OCI-LY3 (cell line): Measurements from ENCODE around the gene SMIM32.

Experiments
- EZH2phosphoT487 ChIP-seq: fragments of 200-600 bp; shearing (Covaris generic); IDR thresholded peaks from 2 replicates; pipeline ENCODE4 v1.6.1; 2018; ENCODE audit warnings: antibody characterized with exemption, mixed run types, low read depth
- TF ChIP-seq, protein P1 (sequence below): fragments of 200-600, 300-600 bp; sonication (generic); IDR thresholded peaks from 2 replicates; pipeline ENCODE4 v1.5.1; 2014; ENCODE audit warnings: antibody characterized with exemption, low read length, low read depth

- TF ChIP-seq, protein P1, sequence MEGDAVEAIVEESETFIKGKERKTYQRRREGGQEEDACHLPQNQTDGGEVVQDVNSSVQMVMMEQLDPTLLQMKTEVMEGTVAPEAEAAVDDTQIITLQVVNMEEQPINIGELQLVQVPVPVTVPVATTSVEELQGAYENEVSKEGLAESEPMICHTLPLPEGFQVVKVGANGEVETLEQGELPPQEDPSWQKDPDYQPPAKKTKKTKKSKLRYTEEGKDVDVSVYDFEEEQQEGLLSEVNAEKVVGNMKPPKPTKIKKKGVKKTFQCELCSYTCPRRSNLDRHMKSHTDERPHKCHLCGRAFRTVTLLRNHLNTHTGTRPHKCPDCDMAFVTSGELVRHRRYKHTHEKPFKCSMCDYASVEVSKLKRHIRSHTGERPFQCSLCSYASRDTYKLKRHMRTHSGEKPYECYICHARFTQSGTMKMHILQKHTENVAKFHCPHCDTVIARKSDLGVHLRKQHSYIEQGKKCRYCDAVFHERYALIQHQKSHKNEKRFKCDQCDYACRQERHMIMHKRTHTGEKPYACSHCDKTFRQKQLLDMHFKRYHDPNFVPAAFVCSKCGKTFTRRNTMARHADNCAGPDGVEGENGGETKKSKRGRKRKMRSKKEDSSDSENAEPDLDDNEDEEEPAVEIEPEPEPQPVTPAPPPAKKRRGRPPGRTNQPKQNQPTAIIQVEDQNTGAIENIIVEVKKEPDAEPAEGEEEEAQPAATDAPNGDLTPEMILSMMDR: no peak
- TF ChIP-seq EZH2phosphoT487: no peak
Observed at GRCh38 chr5:136190091-136190720, 2.8 kb downstream of the SMIM32 start.
